HEK293T (cell line): ENCODE measurements around the gene TWF2.

Experiments used
- CTCF ChIA-PET: fragments of 350-600 bp; formaldehyde crosslinking; extraction: SDS; loops from one replicate; lab custom pipeline; 2021; ENCODE audit warnings: antibody characterized with exemption, inconsistent platforms; lab: Yijun Ruan, JAX
- POLR2A ChIA-PET: fragments of 350-600 bp; formaldehyde crosslinking; extraction: SDS; loops from one replicate; lab custom pipeline; 2020; ENCODE audit warnings: antibody characterized with exemption, inconsistent platforms; lab: Yijun Ruan, JAX
- DNase-seq: peaks from one replicate; pipeline ENCODE4 v3.0.0; 2012; ENCODE audit warnings: mixed read lengths; ENCODE audit errors: extremely low spot score
- ARNT ChIP-seq: fragments of 450-650 bp; IDR thresholded peaks from 2 replicates; pipeline ENCODE4 v1.6.1; 2017; ENCODE audit warnings: mild to moderate bottlenecking
- BHLHE40 ChIP-seq: fragments of 450-650 bp; IDR thresholded peaks from 2 replicates; pipeline ENCODE4 v1.6.1; 2016; ENCODE audit warnings: mild to moderate bottlenecking, moderate library complexity, borderline replicate concordance
- CTBP1 ChIP-seq: fragments of 450-650 bp; IDR thresholded peaks from 2 replicates; pipeline ENCODE4 v1.6.1; 2016; ENCODE audit warnings: borderline replicate concordance
- ELF4 ChIP-seq: fragments of 450-650 bp; IDR thresholded peaks from 2 replicates; pipeline ENCODE4 v1.6.1; 2017; ENCODE audit warnings: antibody characterized with exemption
- FOXA1 ChIP-seq: fragments of 450-650 bp; IDR thresholded peaks from 2 replicates; pipeline ENCODE4 v1.6.1; 2016; ENCODE audit warnings: mild to moderate bottlenecking
- FOXK2 ChIP-seq: fragments of 450-650 bp; IDR thresholded peaks from 2 replicates; pipeline ENCODE4 v1.6.1; 2016; ENCODE audit warnings: mild to moderate bottlenecking
- FOXM1 ChIP-seq: fragments of 450-650 bp; IDR thresholded peaks from 2 replicates; pipeline ENCODE4 v1.6.1; 2017; ENCODE audit warnings: mild to moderate bottlenecking, borderline replicate concordance
- HDGF ChIP-seq: fragments of 450-650 bp; IDR thresholded peaks from 2 replicates; pipeline ENCODE4 v1.6.1; 2017; ENCODE audit warnings: antibody characterized with exemption, borderline replicate concordance
- L3MBTL2 ChIP-seq: fragments of 450-650 bp; conservative IDR thresholded peaks from 2 replicates; pipeline ENCODE4 v1.6.1; 2016; ENCODE audit warnings: mild to moderate bottlenecking
- LEF1 ChIP-seq: fragments of 450-650 bp; IDR thresholded peaks from 2 replicates; pipeline ENCODE4 v1.6.1; 2017; ENCODE audit warnings: mild to moderate bottlenecking, borderline replicate concordance
- NFRKB ChIP-seq: fragments of 450-650 bp; IDR thresholded peaks from 2 replicates; pipeline ENCODE4 v1.6.1; 2016; ENCODE audit warnings: mild to moderate bottlenecking, moderate library complexity
- SP1 ChIP-seq: fragments of 450-650 bp; IDR thresholded peaks from 2 replicates; pipeline ENCODE4 v1.6.1; 2017
- SUZ12 ChIP-seq: fragments of 450-650 bp; IDR thresholded peaks from 2 replicates; pipeline ENCODE4 v1.6.1; 2016; ENCODE audit warnings: mild to moderate bottlenecking
- TARDBP ChIP-seq: fragments of 450-650 bp; IDR thresholded peaks from 2 replicates; pipeline ENCODE4 v1.6.1; 2016
- ZNF384 ChIP-seq: fragments of 450-650 bp; IDR thresholded peaks from 2 replicates; pipeline ENCODE4 v1.6.1; 2016
- TF ChIP-seq, protein P1 (sequence below): fragments of 450-650 bp; IDR thresholded peaks from 2 replicates; pipeline ENCODE4 v1.6.1; 2016

The TWF2 gene

DNA sequence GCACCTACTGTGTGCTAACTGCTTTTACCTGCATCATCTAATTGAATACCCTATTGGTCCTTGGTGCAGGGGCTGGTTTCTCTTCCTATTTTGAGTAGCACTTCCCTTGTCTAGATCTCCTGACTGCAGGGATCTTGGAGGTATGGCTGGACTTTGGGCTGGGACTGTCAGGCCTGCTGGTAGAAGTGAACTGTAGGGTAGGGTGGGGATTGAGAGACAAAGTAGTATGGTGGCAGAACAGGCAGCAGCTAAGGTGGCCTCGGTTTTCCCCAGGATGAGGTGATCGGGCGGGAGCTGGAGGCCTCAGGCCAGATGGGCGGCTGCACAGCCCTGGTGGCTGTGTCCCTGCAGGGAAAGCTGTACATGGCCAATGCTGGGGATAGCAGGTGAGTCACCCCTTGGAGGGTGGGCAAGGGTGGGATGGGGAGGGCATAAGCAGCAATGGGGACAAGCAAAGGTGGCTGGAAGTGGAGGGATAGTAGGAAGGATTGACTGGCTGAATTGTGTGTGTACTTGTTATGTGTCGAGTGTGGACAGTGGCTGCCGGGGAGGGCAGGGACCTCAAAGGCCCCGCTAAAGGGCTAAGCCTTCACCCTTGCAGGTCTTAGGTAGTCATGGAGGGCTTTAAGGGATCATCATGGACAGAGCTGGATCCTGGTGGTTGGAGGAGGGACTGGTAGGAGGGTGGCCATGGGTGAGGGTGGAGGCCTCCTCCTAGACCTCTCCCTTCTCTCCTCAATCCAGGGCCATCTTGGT lies 8.6 kb upstream of the TWF2 start:
- POLR2A ChIA-PET: interaction anchor here (1.0 to 1.4 kb wide), 2 partner anchors 13 to 41 kb away, joined by 4 read pairs; no protein-coding TSS in a partner anchor
- no peak for DNase-seq
- no peak for TF ChIP-seq TARDBP
- no peak for TF ChIP-seq FOXA1
- no peak for TF ChIP-seq SUZ12
- TF ChIP-seq ELF4: no peak
- TF ChIP-seq BHLHE40: no peak
- TF ChIP-seq NFRKB: no peak
- no peak for TF ChIP-seq FOXM1
- TF ChIP-seq ZNF384: no peak
- CTCF ChIA-PET: no interaction called here

DNA sequence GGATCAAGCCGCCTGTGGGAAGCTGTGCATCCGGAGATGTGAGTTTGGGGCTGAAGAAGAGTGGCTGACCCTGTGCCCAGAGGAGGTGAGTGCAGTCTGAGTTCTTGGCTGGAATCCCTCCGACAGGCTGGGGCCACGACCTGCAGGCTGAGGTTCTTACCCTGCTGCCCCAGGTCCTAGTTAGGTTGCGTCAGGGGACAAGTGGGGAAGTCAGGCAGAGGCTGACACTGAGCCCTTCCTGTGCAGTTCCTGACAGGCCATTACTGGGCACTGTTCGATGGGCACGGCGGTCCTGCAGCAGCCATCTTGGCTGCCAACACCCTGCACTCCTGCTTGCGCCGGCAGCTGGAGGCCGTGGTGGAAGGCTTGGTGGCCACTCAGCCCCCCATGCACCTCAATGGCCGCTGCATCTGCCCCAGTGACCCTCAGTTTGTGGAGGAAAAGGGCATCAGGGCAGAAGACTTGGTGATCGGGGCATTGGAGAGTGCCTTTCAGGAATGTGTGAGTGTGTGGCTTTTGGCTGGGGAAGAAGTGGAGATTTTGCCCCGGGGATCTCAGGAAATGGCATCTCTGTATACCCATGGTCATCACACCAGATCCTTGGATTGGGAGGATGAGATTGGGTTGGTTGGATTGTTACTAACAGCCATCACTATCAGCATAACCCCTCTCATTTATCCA lies 7.9 kb upstream of the TWF2 start:
- TF ChIP-seq ZNF384 (no peak), FOXM1 (no peak), HDGF (no peak), CTBP1 (no peak), SP1 (no peak), ARNT (no peak), LEF1 (no peak), NFRKB (no peak), FOXK2 (no peak), L3MBTL2 (no peak), BHLHE40 (no peak), ELF4 (no peak), SUZ12 (no peak), FOXA1 (no peak), TARDBP (no peak)
- TF ChIP-seq, protein P1, sequence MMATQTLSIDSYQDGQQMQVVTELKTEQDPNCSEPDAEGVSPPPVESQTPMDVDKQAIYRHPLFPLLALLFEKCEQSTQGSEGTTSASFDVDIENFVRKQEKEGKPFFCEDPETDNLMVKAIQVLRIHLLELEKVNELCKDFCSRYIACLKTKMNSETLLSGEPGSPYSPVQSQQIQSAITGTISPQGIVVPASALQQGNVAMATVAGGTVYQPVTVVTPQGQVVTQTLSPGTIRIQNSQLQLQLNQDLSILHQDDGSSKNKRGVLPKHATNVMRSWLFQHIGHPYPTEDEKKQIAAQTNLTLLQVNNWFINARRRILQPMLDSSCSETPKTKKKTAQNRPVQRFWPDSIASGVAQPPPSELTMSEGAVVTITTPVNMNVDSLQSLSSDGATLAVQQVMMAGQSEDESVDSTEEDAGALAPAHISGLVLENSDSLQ: no peak
- no peak for DNase-seq
- ChIA-PET CTCF (no interaction called here), POLR2A (interaction anchor here (0.7 kb wide), 1 partner anchor 51 kb away, joined by 3 read pairs; no protein-coding TSS in a partner anchor)

DNA sequence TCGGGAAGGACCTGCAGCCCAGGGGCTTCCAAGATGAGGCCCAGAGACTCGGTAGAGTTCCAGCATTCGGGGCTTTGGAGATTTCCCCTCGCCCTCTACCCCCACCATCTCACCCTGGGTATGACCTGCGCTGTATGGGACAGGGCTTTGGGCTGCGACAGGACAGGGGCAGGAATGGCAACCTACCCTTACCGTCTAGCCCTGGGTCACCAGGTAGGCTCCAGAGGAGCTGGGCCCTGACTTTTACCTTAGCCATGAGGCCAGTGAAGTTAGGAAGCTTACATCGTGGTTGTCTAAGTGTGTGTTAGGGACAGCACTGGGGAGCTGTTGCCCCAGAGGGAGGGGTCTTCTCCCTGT lies 7.3 kb upstream of the TWF2 start:
- CTCF ChIA-PET: no interaction called here
- no peak for TF ChIP-seq LEF1
- no peak for TF ChIP-seq SP1
- no peak for TF ChIP-seq FOXA1
- TF ChIP-seq ELF4: no peak
- TF ChIP-seq BHLHE40: no peak
- no peak for TF ChIP-seq NFRKB
- TF ChIP-seq ZNF384: no peak
- no peak for TF ChIP-seq FOXM1
- no peak for TF ChIP-seq L3MBTL2
- no peak for TF ChIP-seq CTBP1
- TF ChIP-seq FOXK2: no peak
- TF ChIP-seq TARDBP: no peak
- TF ChIP-seq HDGF: no peak
- no peak for TF ChIP-seq SUZ12
- no peak for TF ChIP-seq ARNT
- no peak for DNase-seq
- POLR2A ChIA-PET: interaction anchor here (0.7 kb wide), 1 partner anchor 51 kb away, joined by 3 read pairs; no protein-coding TSS in a partner anchor

DNA sequence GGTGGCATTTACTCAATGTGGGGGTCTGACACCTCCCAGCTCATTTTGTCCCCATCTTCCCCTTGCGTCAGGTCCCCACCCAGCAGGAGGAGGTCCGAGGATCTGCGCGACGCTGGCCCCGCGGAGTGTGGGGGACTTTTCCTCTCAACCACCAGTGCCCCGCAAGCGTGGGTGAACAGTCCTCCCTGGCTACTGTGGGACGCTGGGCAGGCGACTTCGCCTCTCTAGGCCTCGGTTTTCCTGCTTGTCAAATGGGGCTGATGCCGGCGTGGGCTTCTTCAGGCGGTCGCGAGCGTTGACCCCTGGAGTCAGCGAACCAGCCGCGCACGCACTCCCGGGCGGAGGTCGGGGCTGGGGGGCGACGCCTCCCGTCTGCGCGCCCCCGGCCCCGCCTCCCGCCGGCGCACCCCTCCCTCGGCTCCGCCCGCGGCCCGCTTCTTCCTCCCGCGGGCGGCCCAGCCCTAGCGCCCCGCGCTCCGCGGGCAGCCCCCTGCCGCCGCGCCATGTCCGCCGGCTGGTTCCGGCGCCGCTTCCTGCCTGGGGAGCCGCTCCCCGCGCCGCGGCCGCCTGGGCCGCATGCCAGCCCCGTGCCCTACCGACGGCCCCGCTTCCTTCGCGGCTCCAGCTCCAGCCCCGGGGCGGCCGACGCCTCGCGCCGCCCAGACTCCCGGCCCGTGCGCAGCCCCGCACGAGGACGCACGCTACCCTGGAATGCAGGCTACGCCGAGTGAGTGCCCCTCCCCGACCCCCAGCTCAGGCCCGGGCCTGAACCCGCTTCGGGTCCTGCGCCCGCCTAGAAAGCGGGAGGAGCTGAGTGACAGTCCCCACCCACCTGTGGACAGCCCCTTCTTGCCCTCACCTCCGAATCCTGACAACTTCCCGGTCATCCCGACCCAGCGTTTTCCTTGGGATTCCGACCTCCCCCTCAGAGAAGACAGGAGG lies 6.6 kb upstream of the TWF2 start, which contains the start of gene PPM1M:
TSS of gene PPM1M (plus strand) at position 438 of the 942 bp plus-strand sequence. CDS start at position 504, 66 bp downstream.
- no peak for TF ChIP-seq ARNT
- TF ChIP-seq BHLHE40: no peak
- TF ChIP-seq FOXM1: 0 out of 2 replicates have a peak, but pooled peaks have one; percentile 43
- 0 out of 2 replicates have a peak, but pooled peaks have one; percentile 63 for TF ChIP-seq HDGF
- TF ChIP-seq FOXK2: no peak
- no peak for TF ChIP-seq LEF1
- peak; percentile 87 for TF ChIP-seq L3MBTL2
- TF ChIP-seq, protein P1: peak; percentile 81
- peak; percentile 51 for DNase-seq
- ChIA-PET POLR2A (interaction anchor here (0.7 to 1.6 kb wide), 2 partner anchors 52 to 270 kb away, joined by 3 read pairs; partner anchors contain the start of gene ABHD14A), CTCF (no interaction called here)

DNA sequence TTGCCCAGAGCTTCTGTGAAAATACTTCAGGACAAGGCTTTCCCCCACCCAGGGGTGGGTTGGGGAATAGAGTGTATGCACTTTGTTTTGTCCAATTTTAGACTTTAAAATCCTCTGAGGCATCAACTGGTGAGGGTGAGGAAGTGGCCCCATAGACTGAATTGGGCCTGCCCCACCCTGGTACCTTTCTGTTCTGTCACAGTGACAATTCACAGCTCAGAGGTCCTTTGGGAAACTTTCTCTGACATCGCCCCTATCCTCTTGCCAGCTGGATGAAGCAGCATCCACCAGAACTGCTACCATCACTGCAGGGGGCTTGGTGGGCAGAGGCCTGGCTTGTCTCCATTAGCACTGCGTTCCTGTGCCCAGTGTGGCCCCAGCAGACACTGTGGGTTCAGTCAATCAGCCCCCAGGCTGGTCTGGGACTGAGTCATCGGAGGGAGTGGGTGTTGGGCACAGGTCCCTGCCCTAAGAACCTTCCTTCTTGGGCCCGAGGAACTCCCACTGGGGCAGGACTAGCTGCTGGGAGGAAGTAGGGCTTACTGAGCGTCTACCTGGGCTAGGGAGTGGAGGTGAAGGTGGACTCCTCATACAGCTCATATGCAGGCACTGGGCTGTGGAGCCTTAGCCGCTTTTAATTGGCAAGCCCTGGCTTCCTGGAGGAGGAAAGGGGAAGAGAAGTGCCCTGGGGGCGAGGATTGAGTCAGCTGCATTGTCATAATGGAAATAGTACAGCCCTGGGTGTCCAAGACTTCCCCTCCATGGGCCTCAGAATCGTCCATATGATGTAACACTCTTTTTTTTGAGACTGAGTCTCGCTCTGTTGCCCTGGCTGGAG lies 5.1 kb upstream of the TWF2 start:
- TF ChIP-seq NFRKB: no peak
- no peak for TF ChIP-seq ARNT
- no peak for TF ChIP-seq SP1
- no peak for TF ChIP-seq SUZ12
- no peak for TF ChIP-seq BHLHE40
- TF ChIP-seq TARDBP: no peak
- TF ChIP-seq ELF4: no peak
- CTCF ChIA-PET: no interaction called here
- no peak for DNase-seq
- POLR2A ChIA-PET: interaction anchor here (0.6 to 1.6 kb wide), 3 partner anchors 35 to 269 kb away, joined by 3 read pairs; partner anchors contain the start of genes ABHD14A and WDR82
